ENCODE results near the gene CLCN4.

GRCh38 chrX:10174051-10174450 lies 17.3 kb downstream of the CLCN4 start:
- TF ChIP-seq CTCF (IDR thresholded peaks at IDR 0.05) (no peak), POLR2A (IDR thresholded peaks at IDR 0.05) (no peak)
